ENCODE measurements around the gene FCRLB. TPM values are rescaled to one million over a fixed set of nuclear protein-coding genes. Genes with fewer than 3 reads are reported as not detected.
A peak's percentile ranks its signal among the peaks of the same experiment; 100 is the strongest.

Gene FCRLB
- total and polyA plus RNA-seq, 2 donors (not counting 3 experiments of a cell fraction or from before 2014, with no cell fraction given), result 0.62 TPM

GRCh38 chr1:161749509-161750407 is 28.4 kb downstream of the FCRLB start, which contains the start of gene DUSP12:
DUSP12 (plus strand) TSS chr1:161749786; CDS start chr1:161749802, 16 bp downstream.
- TF ChIP-seq JUN (IDR thresholded peaks at IDR 0.05; ENCODE audit: borderline replicate concordance, insufficient read depth, insufficient read length, low read depth) (no peak), MYC (IDR thresholded peaks at IDR 0.05; ENCODE audit: low read depth, low read length) (peak; percentile 20), GATA2 (IDR thresholded peaks at IDR 0.05; ENCODE audit: insufficient read depth, insufficient read length, low read depth, low read length) (no peak), EZH2 (IDR thresholded peaks at IDR 0.05; ENCODE audit: borderline replicate concordance, low read depth, low read length, severe bottlenecking) (no peak), FOS (IDR thresholded peaks at IDR 0.05; ENCODE audit: borderline replicate concordance, insufficient read depth, low read length) (no peak), MAX (IDR thresholded peaks at IDR 0.05; ENCODE audit: insufficient read depth, insufficient read length) (peak; percentile 45), POLR2A (IDR thresholded peaks at IDR 0.05; ENCODE audit: low read depth, low read length) (peak; percentile 92), POLR2AphosphoS5 (IDR thresholded peaks at IDR 0.05; ENCODE audit: insufficient read depth, low read depth, low read length) (peak; percentile 70)
- TF ChIP-seq, protein P1, sequence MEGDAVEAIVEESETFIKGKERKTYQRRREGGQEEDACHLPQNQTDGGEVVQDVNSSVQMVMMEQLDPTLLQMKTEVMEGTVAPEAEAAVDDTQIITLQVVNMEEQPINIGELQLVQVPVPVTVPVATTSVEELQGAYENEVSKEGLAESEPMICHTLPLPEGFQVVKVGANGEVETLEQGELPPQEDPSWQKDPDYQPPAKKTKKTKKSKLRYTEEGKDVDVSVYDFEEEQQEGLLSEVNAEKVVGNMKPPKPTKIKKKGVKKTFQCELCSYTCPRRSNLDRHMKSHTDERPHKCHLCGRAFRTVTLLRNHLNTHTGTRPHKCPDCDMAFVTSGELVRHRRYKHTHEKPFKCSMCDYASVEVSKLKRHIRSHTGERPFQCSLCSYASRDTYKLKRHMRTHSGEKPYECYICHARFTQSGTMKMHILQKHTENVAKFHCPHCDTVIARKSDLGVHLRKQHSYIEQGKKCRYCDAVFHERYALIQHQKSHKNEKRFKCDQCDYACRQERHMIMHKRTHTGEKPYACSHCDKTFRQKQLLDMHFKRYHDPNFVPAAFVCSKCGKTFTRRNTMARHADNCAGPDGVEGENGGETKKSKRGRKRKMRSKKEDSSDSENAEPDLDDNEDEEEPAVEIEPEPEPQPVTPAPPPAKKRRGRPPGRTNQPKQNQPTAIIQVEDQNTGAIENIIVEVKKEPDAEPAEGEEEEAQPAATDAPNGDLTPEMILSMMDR (IDR thresholded peaks at IDR 0.05; ENCODE audit: extremely low read depth in 1 of 2, insufficient read depth in 1 of 2, low read depth in 1 of 2, low read length in 2 of 2), result no peak
- no peaks in the 10 kb centered on the region for H4K20me1 ChIP-seq (replicated peaks; ENCODE audit: control insufficient read depth, extremely low read depth, insufficient read depth, low read length)
- peak within 1 kb of the TSS; percentile 77 for H3K4me2 ChIP-seq (ENCODE audit: insufficient read depth, low read length)
- H3K9me1 ChIP-seq (replicated peaks; ENCODE audit: control insufficient read depth, extremely low read depth, insufficient read depth, low read length), result no peaks in the 10 kb centered on the region
- ChIA-PET CTCF (interaction anchor here (0.6 to 1.7 kb wide), 13 partner anchors 9 to 288 kb away, joined by 3 to 25 read pairs (median 5); partner anchors contain the start of gene OLFML2B), POLR2A (interaction anchor here (1.2 kb wide), 1 partner anchor 12 kb away, joined by 3 read pairs; no protein-coding TSS in a partner anchor)
- H3K36me3 ChIP-seq (ENCODE audit: control insufficient read depth in 2 of 2, extremely low read depth in 1 of 2, insufficient read depth in 2 of 2, low read length in 2 of 2), result peaks cover 9 to 11% of the 10 kb centered on the region in 2 experiments
- peak within 1 kb of the TSS; percentile 85 for H3K9ac ChIP-seq (replicated peaks; ENCODE audit: extremely low read depth, insufficient read depth, low read length)
- H3K27me3 ChIP-seq (ENCODE audit: control insufficient read depth in 2 of 2, insufficient read depth in 2 of 2, low read length in 2 of 2), result peaks cover 0 to 2% of the 10 kb centered on the region in 2 experiments
- dilution Hi-C loops (cut with MboI; ENCODE audit: extremely low pct_ligation_motif_present, low sequenced_read_pairs), result no loop called here
- BruUV-seq (replicated peaks), result TSS peak; percentile 63
- peak within 1 kb of the TSS; percentile 43 to 77 (median 70) for H3K4me3 ChIP-seq (replicated peaks in 1 of 3; ENCODE audit: insufficient read depth in 1 of 3, low read depth in 1 of 3, low read length in 3 of 3)
- peaks cover 17% of the 10 kb centered on the region for H3K79me2 ChIP-seq (ENCODE audit: control insufficient read depth, insufficient read depth, low read length)
- peak within 1 kb of the TSS; percentile 74 for H2AFZ ChIP-seq (ENCODE audit: low read depth, low read length)
- H3K4me1 ChIP-seq (ENCODE audit: control insufficient read depth, extremely low read depth, insufficient read depth, low read length), result peaks cover 12% of the 10 kb centered on the region
- FAIRE-seq (peak; percentile 85), DNase-seq (ENCODE audit: low read depth, low spot score) (peak; percentile 96)
- intact Hi-C loops (cut with micrococcal nuclease), result loop anchor here (2.0 to 10.0 kb wide), 2 partner anchors 17 to 185 kb away; partner anchors contain the start of gene ATF6
- H3K27ac ChIP-seq (ENCODE audit: insufficient read depth, low read depth, low read length), result peak within 1 kb of the TSS; percentile 77
- no peaks in the 10 kb centered on the region for H3K9me3 ChIP-seq (replicated peaks; ENCODE audit: control insufficient read depth, insufficient read depth, low read length)

All from endothelial cell of umbilical vein (primary cell).